Right lobe of liver (tissue), 6 donors: ENCODE data around the gene CPXM2. TPM values are rescaled to one million over a fixed set of nuclear protein-coding genes. Genes with fewer than 3 reads are reported as not detected.

Experiments
- ATAC-seq, 4 donors: fragments of 200-7000 bp; cut with Tn5 transposase; one replicate each; pipeline ENCODE4 v1.9.1; 2020; ENCODE audit warnings: mild to moderate bottlenecking in 4 of 4, moderate library complexity in 4 of 4
- DNase-seq, 3 donors: peaks; one replicate each; pipeline ENCODE4 v3.0.0-alpha.2; 2020
- H3K27ac ChIP-seq, 3 donors: fragments of 200-600 bp; one replicate each; pipeline ENCODE4 v1.8.0; 2022
- H3K27me3 ChIP-seq, 2 donors: fragments of 200-600 bp; one replicate each; pipeline ENCODE4 v1.8.0; 2022
- H3K36me3 ChIP-seq, 4 donors: fragments of 200-600 bp; sonication (generic) in 1 of 4; one replicate each; pipeline versions ENCODE4 v1.5.1 to v1.8.0; 2017 to 2022; ENCODE audit warnings: control low read depth in 1 of 4
- H3K4me1 ChIP-seq, 4 donors: fragments of 200-600 bp; sonication (generic) in 1 of 4; one replicate each; pipeline versions ENCODE4 v1.5.1 to v1.8.0; 2017 to 2022; ENCODE audit warnings: control low read depth in 1 of 4
- H3K4me3 ChIP-seq, 3 donors: fragments of 200-600 bp; one replicate each; pipeline ENCODE4 v1.8.0; 2022
- H3K9me3 ChIP-seq, 4 donors: fragments of 200-600 bp; sonication (generic) in 1 of 4; one replicate each; pipeline versions ENCODE4 v1.5.1 to v1.8.0; 2017 to 2022; ENCODE audit warnings: control low read depth in 1 of 4
- POLR2A ChIP-seq: fragments of 450-650 bp; IDR thresholded peaks from one replicate; pipeline ENCODE4 v1.6.1; 2017; ENCODE audit warnings: antibody characterized with exemption, mild to moderate bottlenecking
- WGBS: methylation state at CpG from one replicate; pipeline ENCODE4 v1.1.6; 2018; ENCODE audit warnings: low coverage, low lambda C conversion rate; ENCODE audit not compliant: insufficient coverage; ENCODE audit errors: missing lambda C conversion rate; 5-methylcytosine and 5-hydroxymethylcytosine counted together
- intact Hi-C, 2 donors: fragments of 100-400 bp; cut with DNase I; formaldehyde crosslinking; loops; one replicate each; pipeline versions ENCODE4 v1.11.2 to v1.14.1; 2022
- total RNA-seq, 6 experiments: library from RNA; depleted of rRNA in 2 of 6; stranded (reverse); fragments of >200 nt in 2 of 6; fragmentation: NEBNext Ultra II Directional in 3 of 6; extraction: Animal tissue kit (Norgen Biotek cat#: 25700) in 3 of 6; gene quantifications; one replicate each; pipeline versions ENCODE4 v1.1.0 to v1.2.4, GENCODE V29; 2016 to 2023
- TF ChIP-seq, protein P1 (sequence below), 4 donors: fragments of 200-600 bp in 3 of 4; fragments of 450-650 bp in 1 of 4; IDR thresholded peaks; one replicate each; pipeline versions ENCODE4 v1.5.1 to v1.8.0; 2016 to 2022; ENCODE audit warnings: antibody characterized with exemption in 4 of 4, mild to moderate bottlenecking in 2 of 4
- donor health status: DM: no; HTN: yes; CAD: no.
- donor health status: DM: no; HTN: no; CAD: no.
- donor health status: DM: no; HTN: no; CAD: no.
- donor health status: DM: no; HTN: yes; CAD: no.
- donor health status: DM: no; HTN: yes; CAD: no.

The CPXM2 gene
- total RNA-seq, 6 experiments from 2014 or later: 0.29 to 2.6 (median 0.69) TPM

DNA sequence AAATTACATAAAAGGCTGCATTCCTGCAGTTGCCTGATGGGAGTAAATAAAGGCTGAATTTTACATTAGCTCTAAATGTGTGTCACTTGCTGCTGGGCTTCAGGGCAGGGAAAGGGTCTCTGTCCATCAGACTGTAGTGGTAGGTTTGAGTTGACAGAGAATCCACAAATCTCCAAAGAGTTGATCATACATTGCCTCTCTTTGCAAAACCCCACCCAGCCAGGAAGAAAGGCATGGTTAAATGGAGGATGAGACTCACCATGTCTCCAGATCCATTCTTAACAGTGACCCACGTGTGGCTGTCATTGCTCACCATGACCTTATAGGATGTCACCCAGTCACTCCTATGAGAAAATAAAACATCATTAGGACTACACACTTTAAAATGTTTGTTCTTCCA, 92.8 kb downstream of the CPXM2 start:
- Histone ChIP-seq H3K36me3 (no peaks in the 10 kb centered on the region), H3K27ac (no peak overlapping the region), H3K9me3 (no peaks in the 10 kb centered on the region), H3K4me3 (no peak overlapping the region), H3K27me3 (no peaks in the 10 kb centered on the region), H3K4me1 (no peaks in the 10 kb centered on the region)
- DNase-seq: no peak
- WGBS: 14% methylated on average over 1 of the region's 1 CpG
- no peak for ATAC-seq
- no peak for TF ChIP-seq POLR2A
- TF ChIP-seq, protein P1, sequence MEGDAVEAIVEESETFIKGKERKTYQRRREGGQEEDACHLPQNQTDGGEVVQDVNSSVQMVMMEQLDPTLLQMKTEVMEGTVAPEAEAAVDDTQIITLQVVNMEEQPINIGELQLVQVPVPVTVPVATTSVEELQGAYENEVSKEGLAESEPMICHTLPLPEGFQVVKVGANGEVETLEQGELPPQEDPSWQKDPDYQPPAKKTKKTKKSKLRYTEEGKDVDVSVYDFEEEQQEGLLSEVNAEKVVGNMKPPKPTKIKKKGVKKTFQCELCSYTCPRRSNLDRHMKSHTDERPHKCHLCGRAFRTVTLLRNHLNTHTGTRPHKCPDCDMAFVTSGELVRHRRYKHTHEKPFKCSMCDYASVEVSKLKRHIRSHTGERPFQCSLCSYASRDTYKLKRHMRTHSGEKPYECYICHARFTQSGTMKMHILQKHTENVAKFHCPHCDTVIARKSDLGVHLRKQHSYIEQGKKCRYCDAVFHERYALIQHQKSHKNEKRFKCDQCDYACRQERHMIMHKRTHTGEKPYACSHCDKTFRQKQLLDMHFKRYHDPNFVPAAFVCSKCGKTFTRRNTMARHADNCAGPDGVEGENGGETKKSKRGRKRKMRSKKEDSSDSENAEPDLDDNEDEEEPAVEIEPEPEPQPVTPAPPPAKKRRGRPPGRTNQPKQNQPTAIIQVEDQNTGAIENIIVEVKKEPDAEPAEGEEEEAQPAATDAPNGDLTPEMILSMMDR (IDR thresholded peaks at IDR 0.05): no peak
- intact Hi-C loops: no loop called here

GRCh38 chr10:123797813-123798212, 93.8 kb downstream of the CPXM2 start:
- TF ChIP-seq POLR2A: no peak
- TF ChIP-seq, protein P1 (IDR thresholded peaks at IDR 0.05): no peak
- no peaks in the 10 kb centered on the region for H3K36me3 ChIP-seq
- DNase-seq (no peak), ATAC-seq (no peak)
- H3K27ac ChIP-seq: no peak overlapping the region
- intact Hi-C loops: no loop called here
- no peak overlapping the region for H3K4me3 ChIP-seq
- H3K4me1 ChIP-seq: no peaks in the 10 kb centered on the region
- no peaks in the 10 kb centered on the region for H3K9me3 ChIP-seq
- 79% methylated on average over 3 of the region's 3 CpGs for whole genome bisulfite sequencing
- H3K27me3 ChIP-seq: no peaks in the 10 kb centered on the region

DNA sequence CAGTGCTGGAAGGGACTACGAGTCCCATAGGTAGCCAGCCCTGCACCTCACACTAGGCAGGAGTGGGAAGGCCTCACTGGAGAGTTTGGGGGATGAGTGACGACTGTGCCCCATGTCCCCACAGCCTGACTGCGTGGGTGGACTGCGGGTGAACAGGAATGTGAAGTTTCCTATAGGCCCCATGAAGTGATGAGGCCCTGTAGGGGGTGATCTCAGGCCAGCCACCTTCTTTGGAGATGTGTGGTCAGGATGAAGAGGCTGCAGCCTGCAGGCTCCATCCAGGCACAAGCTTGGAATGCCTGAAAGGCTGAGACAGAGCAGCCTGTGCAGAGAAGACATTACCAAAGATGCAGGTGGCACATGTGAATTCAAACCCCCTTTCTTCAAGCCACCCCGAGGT, 94.9 kb downstream of the CPXM2 start:
- 60% methylated on average over 2 of the region's 5 CpGs for WGBS
- Histone ChIP-seq H3K27me3 (no peaks in the 10 kb centered on the region), H3K4me1 (no peaks in the 10 kb centered on the region), H3K36me3 (no peaks in the 10 kb centered on the region), H3K27ac (no peak overlapping the region), H3K9me3 (no peaks in the 10 kb centered on the region), H3K4me3 (no peak overlapping the region)
- DNase-seq (no peak), ATAC-seq (no peak)
- TF ChIP-seq, protein P1 (IDR thresholded peaks at IDR 0.05): no peak
- TF ChIP-seq POLR2A: no peak
- intact Hi-C loops: no loop called here

- H3K27ac ChIP-seq: no peak overlapping the region
- TF ChIP-seq, protein P1 (IDR thresholded peaks at IDR 0.05): no peak
- TF ChIP-seq POLR2A: no peak
- no peak overlapping the region for H3K4me3 ChIP-seq
- H3K4me1 ChIP-seq: no peaks in the 10 kb centered on the region
- ATAC-seq (no peak), DNase-seq (no peak)
- no peaks in the 10 kb centered on the region for H3K27me3 ChIP-seq
- 33% methylated on average over 3 of the region's 11 CpGs for WGBS
- H3K36me3 ChIP-seq: no peaks in the 10 kb centered on the region
- intact Hi-C loops: no loop called here
- no peaks in the 10 kb centered on the region for H3K9me3 ChIP-seq
Observed at GRCh38 chr10:123795846-123796590, 95.6 kb downstream of the CPXM2 start.
